GM18502 (cell line): ENCODE data around the gene RPL3.
"Not testable (repeated sequence)": the region's sequence is repeated elsewhere in the genome, so short reads cannot be mapped to it uniquely, and the experiment has no call there.

ENCODE experiments used
- ATAC-seq: cut with Tn5 transposase; IDR thresholded peaks from one replicate; pipeline ENCODE4 v1.9.1; 2021; ENCODE audit warnings: mild to moderate bottlenecking; ENCODE audit not compliant: unreplicated experiment, poor library complexity

Gene RPL3

GRCh38 chr22:39352306-39352891 lies 33.0 kb upstream of the RPL3 start:
- ATAC-seq, result no peak

DNA sequence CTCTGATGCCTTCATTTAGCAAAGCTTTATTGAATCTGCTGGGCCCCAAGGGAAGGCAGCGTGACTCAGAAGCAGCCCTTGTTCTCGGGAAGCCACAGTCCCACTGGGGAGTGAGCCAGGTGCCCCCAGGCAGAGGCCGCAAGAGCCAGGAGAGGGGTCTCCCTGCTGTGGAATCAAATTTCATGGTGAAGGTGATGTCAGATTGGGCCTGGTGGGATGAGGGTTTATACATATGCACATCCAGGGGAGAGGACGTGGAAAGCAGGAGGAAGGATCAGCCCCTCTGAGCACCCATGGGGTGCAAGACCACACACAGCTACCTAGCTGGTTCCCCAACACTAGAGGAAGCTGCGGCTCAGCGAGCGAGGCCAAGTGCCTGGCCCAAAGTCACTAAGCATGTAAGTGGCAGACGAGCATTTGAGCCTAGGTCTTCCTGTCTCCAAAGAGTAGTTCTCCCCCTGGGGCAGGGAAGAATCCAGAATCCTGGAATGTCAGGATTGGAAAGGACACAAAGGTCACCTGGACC lies 32.3 kb upstream of the RPL3 start:
- no peak for ATAC-seq

DNA sequence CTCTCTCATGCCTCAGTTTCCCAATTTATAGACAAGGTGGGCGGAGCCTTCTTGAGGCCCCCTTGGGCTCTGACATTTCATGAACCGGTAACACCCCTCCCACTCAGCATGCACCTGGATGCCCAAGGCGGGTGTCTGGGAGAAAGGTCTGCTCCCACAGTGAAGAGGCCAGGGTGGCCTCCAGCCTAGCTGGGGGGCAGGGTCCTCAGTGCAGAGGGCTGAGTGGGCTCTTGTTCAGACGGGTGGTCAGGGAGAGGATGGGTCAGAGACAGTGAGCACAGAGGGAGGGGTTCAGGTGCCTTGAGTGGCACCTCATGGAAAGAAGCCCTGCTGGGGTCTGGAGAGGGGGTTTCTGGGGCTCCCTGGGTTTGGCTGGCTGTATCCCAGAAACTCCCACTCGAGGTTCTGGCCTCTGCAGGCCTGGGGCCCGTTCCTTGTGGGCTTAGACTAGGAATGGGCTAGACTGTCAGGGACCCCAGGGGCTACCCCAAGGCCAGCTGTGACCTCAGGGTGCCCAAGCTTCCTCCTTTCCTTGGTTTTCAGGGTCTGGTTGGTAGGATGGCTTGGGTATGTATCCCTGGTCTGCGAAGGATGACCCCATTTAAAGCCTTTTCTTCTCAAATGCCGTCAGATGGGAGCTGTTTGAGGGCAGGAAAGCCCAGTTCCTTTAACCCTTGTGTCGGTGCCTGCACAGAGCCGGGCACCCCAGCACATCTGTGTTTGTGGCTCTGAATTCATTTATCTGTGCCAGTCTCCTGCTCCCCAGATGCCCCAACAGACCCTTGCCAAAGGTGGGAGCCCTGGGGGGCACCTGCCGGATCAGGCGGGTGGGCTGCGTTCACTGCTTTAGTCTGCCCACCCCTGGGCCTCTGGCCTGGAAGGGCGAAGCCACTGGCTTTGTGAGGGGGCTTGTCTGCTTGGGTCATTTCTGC lies 31.6 kb upstream of the RPL3 start:
- no peak for ATAC-seq

GRCh38 chr22:39349967-39350726 lies 30.7 kb upstream of the RPL3 start, which contains the start of gene SYNGR1:
SYNGR1 (plus strand) TSS chr22:39349991; CDS start chr22:39350011, 20 bp downstream.
- ATAC-seq, result no peak

- ATAC-seq, result no peak
These were observed 30.1 kb upstream of the RPL3 start for GRCh38 chr22:39349506-39349966.

DNA sequence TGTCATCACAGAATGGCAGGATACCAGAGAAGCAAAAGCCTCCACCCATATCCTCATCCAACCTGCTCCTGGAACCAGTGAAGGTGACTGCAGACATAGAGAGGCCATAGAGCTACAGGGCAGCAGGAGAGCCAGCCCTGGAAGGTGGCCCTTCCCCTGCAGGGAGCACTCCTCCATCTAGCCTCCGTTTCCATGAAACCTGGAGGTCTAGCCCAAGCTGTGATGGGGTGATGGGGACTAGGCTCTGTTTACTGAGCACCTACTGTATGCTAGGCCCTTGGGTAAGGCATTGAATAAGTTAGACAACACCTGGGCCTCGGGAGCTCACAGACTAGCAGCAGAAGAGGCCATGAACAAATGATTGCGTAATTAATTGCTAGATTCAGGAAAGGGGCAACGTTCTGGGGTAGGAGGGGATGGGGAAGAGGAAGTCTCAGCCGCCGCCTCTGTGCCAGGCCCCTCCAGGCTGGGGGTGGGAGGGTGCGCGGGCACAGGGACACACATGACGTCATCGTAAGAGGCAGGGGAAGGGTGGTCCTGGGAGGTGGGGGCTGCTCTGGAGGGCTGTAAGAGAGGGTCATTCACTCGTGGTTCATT lies 29.6 kb upstream of the RPL3 start:
- ATAC-seq, result no peak

DNA sequence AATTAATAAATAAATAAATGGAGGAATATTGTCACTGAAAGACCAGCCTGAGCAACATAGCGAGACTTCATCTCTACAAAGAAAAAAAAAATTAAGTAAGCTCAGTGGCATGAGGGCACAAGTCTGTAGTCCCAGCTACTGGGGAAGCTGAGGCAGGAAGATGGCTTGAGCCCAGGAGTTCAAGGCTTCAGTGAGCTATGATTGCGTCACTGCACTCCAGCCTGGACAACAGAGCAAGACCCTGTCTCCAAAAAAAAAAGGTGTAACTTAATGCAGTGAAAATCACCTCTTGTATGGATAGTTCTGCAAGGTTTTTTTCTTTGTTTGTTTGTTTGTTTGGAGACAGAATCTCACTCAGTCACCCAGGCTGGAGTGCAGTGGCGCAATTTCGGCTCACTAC lies 25.8 kb upstream of the RPL3 start:
- no peak for ATAC-seq

DNA sequence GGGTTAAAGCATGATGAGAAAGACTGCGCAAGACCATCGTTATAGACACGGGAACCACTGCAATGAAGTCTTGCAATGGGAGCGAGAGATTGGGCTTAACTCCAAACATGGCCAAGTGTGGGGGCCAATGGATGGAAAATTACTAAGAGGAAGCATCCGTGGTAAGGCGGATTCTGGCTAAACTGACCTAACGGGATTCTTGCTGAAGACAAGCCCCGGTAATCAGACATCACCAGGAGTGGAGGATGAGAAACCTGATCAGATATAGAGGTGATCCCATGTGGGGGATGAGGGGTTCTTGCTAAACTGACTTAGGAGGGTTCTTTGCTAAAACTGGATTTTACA lies 24.6 kb upstream of the RPL3 start:
- no peak for ATAC-seq

GRCh38 chr22:39343259-39344045 lies 24.0 kb upstream of the RPL3 start:
- ATAC-seq, result no peak

GRCh38 chr22:39341179-39341578 lies 21.8 kb upstream of the RPL3 start:
- ATAC-seq, result no peak

DNA sequence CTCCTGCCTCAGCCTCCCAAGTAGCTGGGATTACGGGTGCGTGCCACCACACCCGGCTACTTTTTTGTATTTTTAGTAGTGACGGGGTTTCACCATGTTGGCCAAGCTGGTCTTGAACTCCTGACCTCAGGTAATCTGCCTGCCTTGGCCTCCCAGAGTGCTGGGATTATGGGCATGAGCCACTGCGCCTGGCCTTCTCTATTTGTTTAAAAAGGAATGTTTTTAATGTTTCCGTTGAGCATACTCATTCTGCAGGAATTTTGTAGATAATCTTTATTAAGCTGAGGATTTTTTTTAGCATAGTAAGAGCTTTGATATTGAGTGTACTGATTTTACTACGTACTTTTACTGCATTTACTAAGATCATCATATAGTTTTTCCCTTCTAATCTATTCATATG lies 20.4 kb upstream of the RPL3 start:
- ATAC-seq, result not testable (repeated sequence)

- ATAC-seq, result no peak
These were observed 17.0 kb upstream of the RPL3 start for GRCh38 chr22:39336411-39336810.

- no peak for ATAC-seq
These were observed 13.1 kb upstream of the RPL3 start for GRCh38 chr22:39332441-39333064.

- ATAC-seq, result not testable (repeated sequence)
These were observed 11.1 kb upstream of the RPL3 start for GRCh38 chr22:39330553-39330952.

- ATAC-seq, result no peak
These were observed 8.8 kb upstream of the RPL3 start for GRCh38 chr22:39327995-39328754.

DNA sequence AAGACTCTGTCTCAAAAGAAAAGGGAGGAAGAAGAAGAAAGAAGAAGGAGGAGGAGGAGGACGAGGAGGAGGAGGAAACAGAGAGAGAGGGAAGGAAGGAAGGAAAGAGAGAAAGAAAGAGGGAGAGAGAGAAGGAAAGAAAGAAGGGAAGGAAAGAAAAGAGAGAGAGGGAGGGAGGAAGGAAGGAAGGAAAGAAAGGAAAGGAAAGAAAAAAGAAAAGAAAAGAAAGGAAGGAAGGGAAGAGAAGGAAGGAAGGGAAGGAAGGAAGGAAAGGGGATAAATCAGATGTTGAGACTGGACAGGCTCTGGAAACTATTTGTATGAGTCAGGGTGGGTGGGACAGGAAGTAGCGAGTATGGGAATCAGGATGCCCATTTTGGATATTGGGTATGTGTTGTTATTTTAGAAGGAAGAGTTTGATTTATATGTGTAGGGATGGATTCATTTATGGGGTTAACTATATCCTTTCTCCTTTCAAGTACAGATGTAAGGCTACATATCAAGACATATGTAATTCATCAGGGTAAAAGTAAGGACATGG lies 6.0 kb upstream of the RPL3 start:
- ATAC-seq, result no peak

GRCh38 chr22:39320616-39321029 lies 1.2 kb upstream of the RPL3 start:
- ATAC-seq, result not testable (repeated sequence)
